Measurements from ENCODE around the gene PLCD4. TPM values are rescaled to one million over a fixed set of nuclear protein-coding genes. Genes with fewer than 3 reads are reported as not detected.

PLCD4 gene
- total RNA-seq, 1 donor from 2014 or later = 1.1 TPM

DNA sequence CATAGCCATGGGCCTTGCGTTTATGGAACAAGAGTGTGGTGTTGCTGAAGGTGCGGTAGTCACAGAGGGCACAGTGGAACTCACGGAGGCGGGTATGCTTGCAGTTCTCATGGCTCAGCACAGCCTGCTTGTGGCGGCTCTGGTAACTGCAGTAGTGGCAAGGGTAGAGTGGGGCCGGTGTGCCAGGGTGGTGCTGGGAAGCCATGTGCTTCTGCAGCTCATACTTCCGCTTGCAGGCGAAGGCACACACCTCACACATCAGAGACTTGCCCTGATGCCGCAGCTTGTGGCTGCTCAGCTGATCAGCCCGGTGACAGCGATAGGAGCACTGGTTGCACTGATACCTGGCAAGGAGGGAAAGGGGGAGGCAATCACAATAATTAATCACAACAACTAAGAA is 37.0 kb downstream of the PLCD4 start:
- no peaks in the 10 kb centered on the region for H3K4me1 ChIP-seq
- no peak for ATAC-seq

DNA sequence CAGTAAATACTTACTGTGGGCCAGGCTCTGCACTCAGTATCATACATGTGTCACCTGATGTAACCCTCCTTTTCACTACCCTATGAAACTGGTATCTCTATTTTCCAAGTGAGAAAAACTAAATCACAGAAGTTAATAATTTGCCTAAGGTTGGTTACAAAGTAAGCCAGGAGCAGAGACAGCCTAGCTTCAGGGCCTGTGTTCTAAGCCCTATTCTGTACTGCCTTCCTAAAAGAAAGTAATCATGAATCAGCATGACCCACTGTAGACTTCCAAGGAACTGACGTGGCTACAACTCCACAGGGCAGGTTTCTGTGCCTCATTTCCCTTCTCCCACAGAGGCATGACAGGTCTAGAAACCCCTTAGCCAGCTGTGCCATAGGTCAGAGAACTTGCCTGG is 37.4 kb downstream of the PLCD4 start:
- Histone ChIP-seq H3K36me3 (peaks cover 96% of the 10 kb centered on the region), H3K9me3 (no peaks in the 10 kb centered on the region), H3K27ac (no peak overlapping the region), H3K27me3 (ENCODE audit: low read depth) (no peaks in the 10 kb centered on the region), H3K4me1 (no peaks in the 10 kb centered on the region), H3K4me3 (no peak overlapping the region)
- TF ChIP-seq, protein P1, sequence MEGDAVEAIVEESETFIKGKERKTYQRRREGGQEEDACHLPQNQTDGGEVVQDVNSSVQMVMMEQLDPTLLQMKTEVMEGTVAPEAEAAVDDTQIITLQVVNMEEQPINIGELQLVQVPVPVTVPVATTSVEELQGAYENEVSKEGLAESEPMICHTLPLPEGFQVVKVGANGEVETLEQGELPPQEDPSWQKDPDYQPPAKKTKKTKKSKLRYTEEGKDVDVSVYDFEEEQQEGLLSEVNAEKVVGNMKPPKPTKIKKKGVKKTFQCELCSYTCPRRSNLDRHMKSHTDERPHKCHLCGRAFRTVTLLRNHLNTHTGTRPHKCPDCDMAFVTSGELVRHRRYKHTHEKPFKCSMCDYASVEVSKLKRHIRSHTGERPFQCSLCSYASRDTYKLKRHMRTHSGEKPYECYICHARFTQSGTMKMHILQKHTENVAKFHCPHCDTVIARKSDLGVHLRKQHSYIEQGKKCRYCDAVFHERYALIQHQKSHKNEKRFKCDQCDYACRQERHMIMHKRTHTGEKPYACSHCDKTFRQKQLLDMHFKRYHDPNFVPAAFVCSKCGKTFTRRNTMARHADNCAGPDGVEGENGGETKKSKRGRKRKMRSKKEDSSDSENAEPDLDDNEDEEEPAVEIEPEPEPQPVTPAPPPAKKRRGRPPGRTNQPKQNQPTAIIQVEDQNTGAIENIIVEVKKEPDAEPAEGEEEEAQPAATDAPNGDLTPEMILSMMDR (IDR thresholded peaks at IDR 0.05) = no peak
- intact Hi-C loops (cut with DNase I) = no loop called here
- ATAC-seq (no peak), DNase-seq (no peak)

More for the DNA sequence above, 37.0 kb downstream of the PLCD4 start:
- intact Hi-C loops (cut with DNase I) = no loop called here
- Histone ChIP-seq H3K9me3 (no peaks in the 10 kb centered on the region), H3K27me3 (ENCODE audit: low read depth) (no peaks in the 10 kb centered on the region), H3K4me3 (no peak overlapping the region), H3K36me3 (peaks cover 96% of the 10 kb centered on the region), H3K27ac (no peak overlapping the region)
- TF ChIP-seq, protein P1 (IDR thresholded peaks at IDR 0.05) = no peak
- no peak for DNase-seq

DNA sequence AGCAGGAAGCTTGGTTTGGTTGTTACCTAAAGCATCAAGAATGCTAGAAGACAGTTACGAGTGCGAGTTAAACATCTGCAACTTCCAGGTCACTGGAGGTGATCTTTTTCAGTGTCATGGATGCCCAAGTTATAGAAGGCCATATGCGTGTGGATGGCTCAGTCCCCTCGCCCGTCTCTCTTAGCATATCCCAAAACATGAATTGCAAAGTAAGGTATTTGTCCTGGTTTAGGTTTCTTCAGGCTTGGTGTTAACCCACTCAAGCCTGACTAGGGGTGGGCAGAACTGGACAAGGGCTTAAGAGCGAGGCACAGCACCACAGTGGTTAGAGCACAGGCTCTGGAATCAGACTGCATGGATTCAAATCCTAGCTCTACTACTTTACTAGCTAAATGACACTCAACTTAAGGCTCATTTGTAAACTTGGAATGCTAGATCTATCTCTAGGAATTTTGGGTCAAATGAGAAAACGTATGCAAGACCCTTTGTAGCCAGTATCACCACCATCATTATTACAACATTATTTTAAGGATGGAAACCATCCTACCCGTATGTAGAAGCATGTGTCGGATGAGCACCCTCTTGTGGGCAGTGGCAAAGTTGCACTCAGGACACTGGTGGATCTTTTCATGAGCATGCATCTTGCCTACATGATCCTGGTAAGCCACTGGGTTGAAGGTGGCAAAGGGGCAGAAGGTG is 40.5 kb downstream of the PLCD4 start:
- ATAC-seq (peak; percentile 72 to 79), DNase-seq (no peak)
- intact Hi-C loops (cut with DNase I) = no loop called here

DNA sequence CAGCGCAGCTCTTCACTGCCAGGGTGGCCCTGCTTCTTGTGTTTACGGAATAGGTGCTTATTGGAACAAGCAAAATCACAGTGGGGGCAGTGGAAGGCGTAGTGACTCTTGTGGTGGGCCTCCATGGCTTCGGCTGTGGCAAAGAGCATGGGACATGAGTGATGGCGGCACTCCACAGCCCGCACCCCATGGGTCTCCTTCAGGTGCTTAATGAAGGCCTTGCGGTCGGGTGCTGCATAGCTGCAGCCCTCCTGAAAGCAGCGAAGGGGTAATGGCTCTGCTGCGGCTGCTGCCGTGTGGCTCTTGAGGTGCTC is 41.0 kb downstream of the PLCD4 start:
- Histone ChIP-seq H3K9me3 (no peaks in the 10 kb centered on the region), H3K4me1 (no peaks in the 10 kb centered on the region), H3K4me3 (no peak overlapping the region), H3K27me3 (ENCODE audit: low read depth) (no peaks in the 10 kb centered on the region), H3K27ac (no peak overlapping the region), H3K36me3 (peaks cover 99% of the 10 kb centered on the region)
- no peak for DNase-seq
- TF ChIP-seq, protein P1 (IDR thresholded peaks at IDR 0.05) = no peak
- intact Hi-C loops (cut with DNase I) = no loop called here
- ATAC-seq = peak in 1 of 2 donors; percentile 5

More for the DNA sequence above, 40.5 kb downstream of the PLCD4 start:
- Histone ChIP-seq H3K27ac (no peak overlapping the region), H3K27me3 (ENCODE audit: low read depth) (no peaks in the 10 kb centered on the region), H3K36me3 (peaks cover 99% of the 10 kb centered on the region), H3K4me3 (no peak overlapping the region), H3K4me1 (no peaks in the 10 kb centered on the region), H3K9me3 (no peaks in the 10 kb centered on the region)
- TF ChIP-seq, protein P1 (IDR thresholded peaks at IDR 0.05) = peak; percentile 78

DNA sequence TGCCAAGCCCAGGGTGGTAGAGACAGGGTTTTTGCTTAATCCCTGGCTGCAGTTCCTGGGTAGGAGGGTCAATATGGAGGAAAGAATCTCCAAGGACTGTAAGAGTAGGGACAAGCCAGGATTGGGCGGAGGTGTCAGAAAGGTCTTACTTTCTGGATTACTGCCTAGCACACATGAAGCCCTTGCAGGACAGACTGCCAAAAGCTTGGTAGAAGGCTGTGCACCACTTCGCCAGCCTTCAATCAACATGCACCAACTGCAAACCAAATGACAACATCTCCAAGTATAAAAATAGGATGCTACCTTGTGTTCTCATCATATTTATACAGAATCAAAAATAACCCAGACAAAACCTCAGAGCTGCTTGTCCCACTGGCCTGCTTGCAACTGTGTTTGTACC is 48.1 kb downstream of the PLCD4 start:
- Histone ChIP-seq H3K36me3 (peaks cover 59% of the 10 kb centered on the region), H3K4me3 (no peak overlapping the region), H3K27me3 (ENCODE audit: low read depth) (no peaks in the 10 kb centered on the region), H3K4me1 (peaks cover 20% of the 10 kb centered on the region), H3K27ac (no peak overlapping the region), H3K9me3 (no peaks in the 10 kb centered on the region)
- ATAC-seq (no peak), DNase-seq (no peak)
- intact Hi-C loops (cut with DNase I) = no loop called here
- TF ChIP-seq, protein P1 (IDR thresholded peaks at IDR 0.05) = no peak

Data from lower lobe of right lung (tissue), 2 donors.